HG03521 (cell line): ENCODE measurements around the gene ADAMTS2.
"Not testable (repeated sequence)": the region's sequence is repeated elsewhere in the genome, so short reads cannot be mapped to it uniquely, and the experiment has no call there.

Experiments used
- ATAC-seq: cut with Tn5 transposase; IDR thresholded peaks from one replicate; pipeline ENCODE4 v1.9.1; 2021; ENCODE audit warnings: mild to moderate bottlenecking, moderate library complexity; ENCODE audit not compliant: unreplicated experiment

ADAMTS2 gene

GRCh38 chr5:179284751-179285631 lies 60.3 kb downstream of the ADAMTS2 start:
- ATAC-seq, result no peak

GRCh38 chr5:179283908-179284307 lies 61.4 kb downstream of the ADAMTS2 start:
- not testable (repeated sequence) for ATAC-seq

DNA sequence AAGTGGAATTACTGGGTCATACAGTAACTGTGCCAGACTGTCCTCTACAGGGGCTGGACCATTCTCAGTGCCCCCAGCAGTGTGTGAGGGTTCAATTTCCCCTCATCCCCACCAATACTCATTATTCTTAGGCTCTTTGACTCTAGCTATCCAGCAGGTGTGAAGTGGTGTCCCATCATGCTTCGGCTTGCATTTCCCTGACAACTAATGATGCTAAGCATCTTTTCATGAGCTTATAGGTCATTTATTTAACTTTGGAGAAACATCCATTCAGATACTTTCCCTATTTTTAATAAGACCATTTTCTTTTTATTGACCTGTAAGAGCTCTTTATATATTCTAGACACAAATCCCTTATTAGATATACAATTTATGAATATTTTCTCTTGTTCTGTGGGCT lies 63.6 kb downstream of the ADAMTS2 start:
- no peak for ATAC-seq

GRCh38 chr5:179280095-179280490 lies 65.2 kb downstream of the ADAMTS2 start:
- ATAC-seq, result no peak

DNA sequence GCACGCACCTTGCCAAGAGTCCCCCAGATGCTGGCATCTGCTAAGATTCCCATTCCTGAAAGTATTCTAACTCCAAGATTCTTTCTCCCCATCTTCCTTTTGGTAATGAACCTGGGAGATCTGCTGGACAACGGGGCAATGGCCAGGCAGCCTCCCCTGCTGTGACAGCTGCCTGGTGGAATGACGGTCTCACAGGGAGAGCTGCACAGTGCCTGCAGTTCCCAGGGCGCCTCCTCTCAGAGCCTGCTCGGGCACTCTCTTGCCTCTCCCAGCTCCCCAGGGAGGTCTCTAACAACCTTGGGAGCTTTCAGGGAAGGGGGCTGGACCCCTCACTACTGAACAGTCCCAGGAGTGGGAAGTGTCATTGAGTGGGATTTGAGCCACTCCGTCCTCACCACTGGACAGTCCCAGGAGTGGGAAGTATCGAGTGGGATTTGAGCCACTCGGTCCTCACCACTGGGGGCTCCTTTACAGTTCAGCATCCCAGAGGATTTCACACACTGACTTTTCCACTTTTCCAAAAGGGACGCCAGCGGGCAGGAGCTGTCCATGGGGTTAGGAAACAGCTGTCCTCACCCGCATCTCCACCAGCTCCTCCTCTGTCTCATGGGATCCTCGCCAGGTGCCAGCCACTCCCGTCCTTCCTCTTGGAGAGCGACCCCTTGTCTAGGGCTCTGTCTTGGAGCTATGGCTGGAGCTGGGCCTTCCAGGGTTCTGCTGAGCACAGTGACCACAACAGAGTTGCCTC lies 65.7 kb downstream of the ADAMTS2 start:
- ATAC-seq, result no peak

GRCh38 chr5:179278546-179278945 lies 66.7 kb downstream of the ADAMTS2 start:
- no peak for ATAC-seq

DNA sequence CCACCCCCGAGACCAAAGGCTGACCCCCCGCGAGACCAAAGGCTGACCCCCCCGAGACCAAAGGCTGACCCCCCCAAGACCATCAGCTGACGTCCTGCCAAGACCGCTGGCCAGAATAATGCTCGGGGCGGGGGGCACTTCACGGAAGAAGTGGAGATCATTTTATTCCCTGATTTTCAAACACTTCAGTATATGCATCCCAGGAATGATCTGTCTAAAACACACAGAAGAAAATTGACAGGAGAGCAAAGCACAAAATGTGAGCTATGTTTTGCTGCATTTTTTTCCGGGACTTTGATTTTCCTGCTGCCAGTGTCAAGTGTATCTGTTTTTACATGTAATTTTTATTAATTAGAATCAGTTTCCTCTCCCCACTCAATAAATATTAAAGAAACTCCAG lies 67.1 kb downstream of the ADAMTS2 start:
- ATAC-seq, result no peak

DNA sequence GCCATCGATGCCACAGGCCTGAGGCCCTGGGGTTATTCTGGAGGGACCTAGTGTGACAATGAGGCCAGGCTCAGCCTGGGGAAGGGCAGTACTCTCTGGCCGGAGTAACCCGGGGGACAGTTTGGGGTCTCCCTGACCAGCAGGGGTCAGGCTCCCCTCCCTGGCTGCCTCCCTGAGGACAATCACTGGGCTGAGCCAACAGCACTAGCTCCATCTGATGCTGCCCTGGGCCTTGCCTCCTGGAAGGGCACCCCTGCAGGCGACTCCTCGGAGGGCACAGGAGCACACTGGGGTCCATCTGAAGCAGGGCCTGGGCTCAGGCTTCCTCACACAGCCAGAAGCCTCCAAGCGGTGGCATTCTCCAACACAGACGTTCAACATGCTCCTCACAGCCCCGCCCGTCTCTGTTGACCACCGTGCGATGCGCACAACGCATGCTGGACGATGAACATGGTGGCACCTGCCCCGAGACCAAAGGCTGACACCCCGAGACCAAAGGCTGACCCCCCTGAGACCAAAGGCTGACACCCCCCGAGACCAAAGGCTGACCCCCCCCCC lies 68.3 kb downstream of the ADAMTS2 start:
- ATAC-seq, result no peak

- no peak for ATAC-seq
Measured at GRCh38 chr5:179275941-179276837, 69.1 kb downstream of the ADAMTS2 start.

GRCh38 chr5:179275381-179275878 lies 69.8 kb downstream of the ADAMTS2 start:
- no peak for ATAC-seq

DNA sequence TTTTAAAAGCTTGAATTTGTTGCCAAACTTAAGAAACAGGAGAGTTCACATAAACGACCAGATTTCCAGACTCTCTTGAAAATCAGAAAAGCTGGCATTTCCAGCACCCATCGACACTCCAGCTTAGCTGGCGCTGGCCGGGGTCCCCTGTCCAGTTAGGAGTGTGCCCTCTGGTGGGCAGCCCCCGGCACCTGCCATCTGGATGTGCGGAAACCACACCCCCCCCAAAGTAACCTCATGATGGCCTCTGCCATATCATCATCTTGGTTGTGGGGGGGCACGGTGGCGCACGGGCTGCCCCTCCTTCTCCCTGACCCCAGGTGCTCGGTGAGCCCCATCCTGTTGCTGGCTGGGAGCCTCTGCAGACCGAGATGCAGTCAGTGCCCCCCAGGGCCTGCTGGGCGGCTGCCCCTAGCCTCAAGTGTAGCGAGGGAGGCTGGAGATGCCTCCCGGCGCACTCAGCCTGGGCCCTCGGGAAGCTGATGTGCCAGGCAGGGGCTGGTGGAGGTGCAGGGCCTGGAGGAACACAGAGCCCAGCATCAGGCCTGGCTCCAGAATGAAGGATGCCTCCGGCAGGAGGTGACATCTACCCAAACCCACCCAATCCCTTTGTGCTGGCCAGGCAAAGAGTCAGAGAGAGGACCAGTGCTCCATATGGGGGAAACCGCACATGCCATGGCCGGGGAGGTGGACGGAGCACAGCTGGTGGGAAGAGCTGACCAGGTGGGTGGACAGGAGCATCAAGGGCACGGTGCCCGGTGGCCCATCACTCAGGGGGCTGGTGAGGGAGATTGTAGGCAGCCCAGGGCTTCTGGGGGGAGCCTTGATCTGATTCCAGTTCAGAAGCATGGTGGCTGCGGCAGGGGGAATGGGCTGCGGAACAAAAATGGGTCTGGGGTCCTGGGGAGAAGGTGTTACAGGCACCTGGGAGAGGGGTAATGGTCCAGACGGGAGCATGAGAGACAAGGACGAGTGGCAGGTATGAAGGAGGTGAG lies 70.6 kb downstream of the ADAMTS2 start:
- no peak for ATAC-seq

DNA sequence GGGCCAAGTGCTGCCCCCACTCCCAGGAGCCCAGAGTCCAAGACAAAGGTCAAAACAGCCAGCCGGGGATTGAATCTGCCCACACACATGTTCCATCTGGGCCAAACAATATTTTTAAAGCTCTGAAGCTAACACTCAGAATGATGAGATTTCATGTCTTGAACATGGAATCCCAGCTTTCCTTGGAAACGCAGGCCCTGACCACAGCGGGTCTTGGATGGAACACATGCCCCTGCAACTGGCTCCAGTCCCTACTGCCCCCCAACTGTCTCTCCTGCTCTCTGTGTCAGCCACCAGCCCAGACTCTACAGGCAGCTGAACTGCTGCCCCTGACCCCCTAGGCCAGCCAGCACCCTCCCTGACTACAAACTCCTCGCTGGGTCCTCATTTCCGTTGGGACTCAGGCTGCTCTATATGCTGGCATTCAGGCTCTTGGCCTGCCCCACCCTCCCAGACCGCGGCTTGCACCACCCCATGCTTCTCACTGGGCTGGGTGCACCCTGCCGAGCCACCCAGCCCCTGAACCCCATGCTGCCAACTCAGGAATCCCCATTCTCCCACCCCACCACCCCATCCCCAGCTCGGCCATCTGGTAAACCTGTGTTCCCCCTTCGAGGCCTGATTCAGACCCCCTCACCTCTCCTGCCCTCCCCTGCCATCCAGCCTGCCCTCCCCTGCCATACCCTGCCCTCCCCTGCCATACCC lies 71.7 kb downstream of the ADAMTS2 start:
- no peak for ATAC-seq

- no peak for ATAC-seq
Measured at GRCh38 chr5:179273073-179273435, 72.2 kb downstream of the ADAMTS2 start.

DNA sequence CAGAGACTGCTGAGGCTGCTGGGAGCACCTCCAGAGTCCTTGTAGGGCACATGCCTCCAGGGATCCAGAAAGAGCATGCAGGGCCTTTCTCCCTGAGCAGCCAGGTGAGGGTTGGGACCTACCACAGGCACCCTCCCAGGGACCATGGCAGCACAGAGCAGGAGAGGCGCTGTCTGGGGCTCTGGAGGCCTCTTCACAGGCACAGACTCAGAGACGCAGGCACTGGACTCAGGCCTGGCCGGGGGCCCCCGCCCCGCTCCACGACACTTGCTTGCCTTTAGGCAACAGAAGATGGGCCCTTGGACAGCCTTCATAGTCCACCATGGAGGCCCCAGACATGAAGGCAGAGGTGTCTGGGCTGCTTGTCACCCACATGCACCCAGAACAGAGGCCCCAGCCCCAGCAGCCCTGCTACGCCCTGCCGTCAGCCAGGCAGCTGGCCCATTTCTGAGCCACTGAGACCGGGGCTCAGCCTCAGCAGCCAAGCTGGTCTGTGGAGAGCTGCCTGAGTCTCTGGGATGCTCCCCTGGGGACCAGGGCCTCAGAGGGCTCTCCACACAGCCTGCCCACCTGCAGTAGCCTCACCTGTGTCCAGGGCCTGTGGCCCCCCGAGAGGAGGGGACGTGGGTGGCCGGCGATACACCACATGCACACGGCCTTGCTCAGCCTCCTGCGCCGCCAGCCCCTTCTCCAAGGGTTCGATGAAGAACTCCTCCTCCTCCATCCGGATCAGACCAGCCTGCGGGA lies 72.8 kb downstream of the ADAMTS2 start:
- ATAC-seq, result no peak

DNA sequence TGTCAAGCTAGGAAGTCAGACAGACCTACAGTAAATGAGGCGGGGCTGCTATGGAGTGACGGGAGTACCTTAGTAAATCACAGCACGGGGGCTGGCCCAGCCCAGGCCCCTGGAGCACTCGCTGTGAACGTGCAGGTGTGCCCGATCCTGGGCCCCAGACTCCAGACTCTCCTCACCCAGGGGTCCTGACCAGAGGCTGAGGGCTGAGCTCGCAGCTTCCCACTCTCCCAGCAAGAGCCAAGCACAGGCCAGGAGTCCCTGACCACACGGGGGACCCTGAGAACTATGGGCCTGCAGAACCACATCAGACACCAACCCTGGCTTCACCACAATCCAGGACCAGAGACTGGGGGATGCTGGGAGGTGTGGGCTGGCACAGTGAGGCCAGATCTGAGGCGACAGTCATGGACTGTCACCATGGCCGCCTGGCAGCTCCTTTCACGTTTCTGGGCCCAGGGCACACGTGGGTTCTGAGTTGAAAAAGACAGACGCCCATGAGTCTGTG lies 73.4 kb downstream of the ADAMTS2 start:
- ATAC-seq, result no peak

DNA sequence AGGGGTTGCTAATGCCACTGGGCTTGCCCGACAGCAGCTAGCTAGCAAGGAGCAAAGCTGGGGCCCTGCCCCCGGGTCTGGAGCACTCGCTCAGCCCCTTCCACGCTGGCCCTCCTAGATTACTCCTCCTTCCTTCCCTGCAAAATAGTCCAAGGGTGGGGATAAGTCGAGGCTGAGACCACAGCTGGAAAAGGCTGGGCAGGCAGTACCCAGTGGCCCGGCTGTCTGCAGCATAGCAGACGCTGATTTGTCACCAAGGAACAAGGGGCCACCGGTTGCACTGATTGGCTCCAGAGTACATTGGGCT lies 73.9 kb downstream of the ADAMTS2 start:
- ATAC-seq, result no peak

DNA sequence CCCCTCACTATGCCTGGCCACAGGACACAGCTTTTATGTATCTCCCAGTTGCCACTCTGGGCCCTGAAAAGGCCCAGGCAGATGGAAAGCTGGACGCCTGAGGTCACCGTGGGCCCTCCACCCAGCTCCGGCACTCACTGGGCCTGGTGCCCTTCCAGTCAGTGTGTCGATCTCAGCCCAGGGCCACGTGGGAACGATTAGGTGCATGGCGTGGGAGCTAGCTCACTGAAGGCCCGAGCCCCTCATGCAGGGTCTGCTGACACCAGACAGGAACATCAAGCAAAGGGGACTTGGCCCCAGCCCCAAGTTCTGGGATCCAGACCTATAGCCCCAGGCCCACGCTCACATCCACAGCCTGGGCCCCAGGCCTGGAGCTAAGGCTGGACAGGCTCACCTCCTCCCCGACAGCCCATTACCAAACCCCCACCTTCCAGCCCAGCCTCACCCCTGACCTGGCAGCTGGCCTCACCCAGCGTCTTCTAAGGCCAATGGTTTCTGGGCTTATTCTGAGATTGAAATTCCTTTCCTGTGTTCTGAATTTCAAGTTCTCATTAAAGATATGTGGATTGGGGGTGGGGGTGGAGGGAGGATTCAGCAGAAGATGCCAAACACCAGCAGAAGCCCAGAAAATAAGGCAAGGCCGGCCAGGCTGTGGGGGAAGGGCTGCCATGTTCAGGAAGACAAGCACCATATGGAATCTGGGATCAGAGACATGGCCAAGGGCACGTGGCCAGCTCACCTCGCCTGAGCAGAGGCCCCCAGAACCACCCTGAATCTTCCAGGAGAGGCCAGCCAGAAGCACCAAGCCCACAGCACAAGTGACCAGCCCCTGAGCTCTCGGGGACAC lies 74.5 kb downstream of the ADAMTS2 start:
- ATAC-seq, result no peak
